GM12878 (cell line): Measurements from ENCODE around the gene COX11. TPM values are rescaled to one million over a fixed set of nuclear protein-coding genes. Genes with fewer than 3 reads are reported as not detected.

Experiments
- ATAC-seq: fragments of 200-7000 bp; cut with Tn5 transposase; 3 replicates; pipeline ENCODE4 v1.9.1; 2020; ENCODE audit warnings: mild to moderate bottlenecking, moderate library complexity
- BruUV-seq: library from RNA; stranded (reverse); fragments of 400-500 nt; replicated peaks from 2 replicates; lab custom pipeline; 2021; lab: Mats Ljungman, UMichigan
- CTCF ChIA-PET: fragments of 300-600 bp; sonication (Branson Sonifier 250); formaldehyde crosslinking; extraction: SDS; loops from one replicate; lab custom pipeline; 2021; ENCODE audit warnings: inconsistent platforms; lab: Yijun Ruan, JAX
- POLR2A ChIA-PET: fragments of 350-600 bp; formaldehyde crosslinking; extraction: SDS; loops from one replicate; lab custom pipeline; 2021; ENCODE audit warnings: inconsistent platforms; lab: Charles Lee
- RAD21 ChIA-PET: fragments of 300-600 bp; sonication (Branson Sonifier 250); formaldehyde crosslinking; loops from one replicate; lab custom pipeline; 2023; ENCODE audit warnings: antibody characterized with exemption; ENCODE audit not compliant: unreplicated experiment; lab: Charles Lee
- SMC1A ChIA-PET: fragments of 300-600 bp; sonication (Branson Sonifier 250); formaldehyde crosslinking; loops from one replicate; lab custom pipeline; 2023; ENCODE audit not compliant: unreplicated experiment, uncharacterized antibody; lab: Charles Lee
- DNase-seq: peaks from one replicate; pipeline ENCODE4 v3.0.0-alpha.2; 2011; ENCODE audit warnings: low read depth, low spot score
- FAIRE-seq: peaks from 3 replicates; lab custom pipeline; 2011; peaks lifted over from hg19 to GRCh38; lab: Jason Lieb, UNC
- H2AFZ ChIP-seq: 2 replicates; pipeline ENCODE4 v1.6.0; 2011; ENCODE audit warnings: low read depth, low read length, control low read depth; ENCODE audit not compliant: control insufficient read depth
- H3K27ac ChIP-seq: 2 replicates; pipeline ENCODE4 v1.5.1; 2011; ENCODE audit warnings: control low read depth; ENCODE audit not compliant: control insufficient read depth, insufficient read depth
- H3K27me3 ChIP-seq, 2 experiments: replicated peaks in 1 of 2; 2 replicates each; pipeline versions ENCODE4 v1.6.0 to v1.6.1; 2011; ENCODE audit warnings: low read length in 1 of 2; ENCODE audit not compliant: control insufficient read depth in 2 of 2, insufficient read depth in 2 of 2
- H3K36me3 ChIP-seq, 2 experiments: 2 replicates each; pipeline ENCODE4 v1.5.1; 2011; ENCODE audit warnings: low read length in 1 of 2; ENCODE audit not compliant: control insufficient read depth in 2 of 2, insufficient read depth in 2 of 2
- H3K4me1 ChIP-seq: 2 replicates; pipeline ENCODE4 v1.6.1; 2011; ENCODE audit warnings: mild to moderate bottlenecking, low read length, moderate library complexity, mixed read lengths; ENCODE audit not compliant: control insufficient read depth, insufficient read depth
- H3K4me2 ChIP-seq: 2 replicates; pipeline ENCODE4 v1.6.0; 2011; ENCODE audit warnings: control low read depth; ENCODE audit not compliant: control insufficient read depth, insufficient read depth
- H3K4me3 ChIP-seq: fragments of 200-600 bp; sonication (generic); 2 replicates; pipeline ENCODE4 v1.5.1; 2016
- H3K79me2 ChIP-seq: 2 replicates; pipeline ENCODE4 v1.6.0; 2011; ENCODE audit warnings: low read length; ENCODE audit not compliant: control insufficient read depth, insufficient read depth
- H3K9ac ChIP-seq: 2 replicates; pipeline ENCODE4 v1.8.0; 2011; ENCODE audit warnings: low read length, control low read depth, mixed read lengths; ENCODE audit not compliant: control insufficient read depth, insufficient read depth
- H3K9me3 ChIP-seq: replicated peaks from 3 replicates; pipeline ENCODE4 v1.5.1; 2011; ENCODE audit warnings: mild to moderate bottlenecking, low read length; ENCODE audit not compliant: control insufficient read depth, insufficient read depth
- H4K20me1 ChIP-seq: 2 replicates; pipeline ENCODE4 v1.6.0; 2011; ENCODE audit not compliant: control insufficient read depth, insufficient read depth
- BRCA1 ChIP-seq: IDR thresholded peaks from 2 replicates; pipeline ENCODE4 v1.6.1; 2011; ENCODE audit warnings: low read depth, low read length, improper control_type of control experiment
- CHD2 ChIP-seq: IDR thresholded peaks from 2 replicates; pipeline ENCODE4 v1.6.1; 2011; ENCODE audit warnings: low read depth, low read length, improper control_type of control experiment, borderline replicate concordance
- EP300 ChIP-seq, 2 experiments: fragments of 150-350 bp in 1 of 2; IDR thresholded peaks; 2 replicates each; pipeline ENCODE4 v1.6.1; 2011 to 2012; ENCODE audit warnings: low read depth in 2 of 2, low read length in 2 of 2, borderline replicate concordance in 1 of 2, improper control_type of control experiment in 1 of 2, inconsistent platforms in 1 of 2; ENCODE audit not compliant: control insufficient read depth in 1 of 2
- MEF2B ChIP-seq: fragments of 450-650 bp; IDR thresholded peaks from 2 replicates; pipeline ENCODE4 v1.6.1; 2018; ENCODE audit warnings: mild to moderate bottlenecking, moderate library complexity; ENCODE audit not compliant: partially characterized antibody, poor library complexity, severe bottlenecking
- PBX3 ChIP-seq: IDR thresholded peaks from 2 replicates; pipeline ENCODE4 v1.6.1; 2011; ENCODE audit warnings: mild to moderate bottlenecking, low read depth, low read length, moderate library complexity; ENCODE audit not compliant: insufficient replicate concordance
- RAD21 ChIP-seq: IDR thresholded peaks from 2 replicates; pipeline ENCODE4 v1.6.1; 2011; ENCODE audit warnings: mild to moderate bottlenecking, low read depth, low read length, moderate library complexity; ENCODE audit not compliant: insufficient read depth
- SKIL ChIP-seq: fragments of 450-650 bp; IDR thresholded peaks from 2 replicates; pipeline ENCODE4 v1.6.1; 2017; ENCODE audit warnings: mild to moderate bottlenecking, low read depth, inconsistent platforms; ENCODE audit not compliant: poor library complexity, severe bottlenecking
- ZNF217 ChIP-seq: fragments of 450-650 bp; IDR thresholded peaks from 2 replicates; pipeline ENCODE4 v1.6.1; 2017; ENCODE audit warnings: antibody characterized with exemption, mild to moderate bottlenecking
- ZNF384 ChIP-seq: IDR thresholded peaks from 2 replicates; pipeline ENCODE4 v1.6.1; 2012; ENCODE audit warnings: low read depth, mild to moderate bottlenecking, low read length, improper control_type of control experiment, borderline replicate concordance
- WGBS: methylation state at CpG from one replicate; pipeline ENCODE4 v1.1.6; 2016; ENCODE audit warnings: low lambda C conversion rate; ENCODE audit not compliant: insufficient replicate concordance, insufficient coverage; ENCODE audit errors: missing lambda C conversion rate; 5-methylcytosine and 5-hydroxymethylcytosine counted together
- in situ Hi-C: fragments of 300-500 bp; cut with MboI; formaldehyde crosslinking; loops from 9 replicates; pipeline ENCODE4 v1.14.3; 2018; ENCODE audit warnings: mixed read lengths
- intact Hi-C: fragments of 100-400 bp; cut with micrococcal nuclease; formaldehyde crosslinking; loops from one replicate; pipeline ENCODE4 v1.14.2; 2022; ENCODE audit not compliant: unreplicated experiment
- polyA plus RNA-seq, 11 experiments: library from polyadenylated mRNA; depleted of rRNA in 4 of 11; unstranded in 6 of 11; stranded (reverse) in 5 of 11; fragments of >200 nt; fragmentation: Nextera tagmentation in 4 of 11; fragmentation: Illumina TruSeq in 1 of 11; extraction: Ambion mirVana in 4 of 11; extraction: Trizol in 1 of 11; gene quantifications; 1 replicate in 1 of 11; 2 replicates in 10 of 11; pipeline versions ENCODE4 v1.2.1 to v1.2.3, GENCODE V29; 2011 to 2016; ENCODE audit warnings: inconsistent platforms in 2 of 11, missing spikeins in 2 of 11, low read depth in 1 of 11
- total RNA-seq, 4 experiments: library from RNA; depleted of rRNA in 3 of 4; stranded (reverse); fragments of >200 nt in 3 of 4; fragmentation: Illumina TruSeq in 1 of 4; extraction: Trizol in 1 of 4; gene quantifications; 2 replicates each; pipeline versions ENCODE4 v1.2.1 to v1.2.3, GENCODE V29; 2013 to 2021
- TF ChIP-seq, protein P1 (sequence below): fragments of 450-650 bp; IDR thresholded peaks from 2 replicates; pipeline ENCODE4 v1.6.1; 2014; ENCODE audit warnings: mild to moderate bottlenecking
- TF ChIP-seq, protein P2 (sequence below): fragments of 450-650 bp; IDR thresholded peaks from 2 replicates; pipeline ENCODE4 v1.6.1; 2017; ENCODE audit warnings: antibody characterized with exemption, mild to moderate bottlenecking, moderate library complexity

Gene COX11
- total and polyA plus RNA-seq, 10 of the 15 experiments (the other 5 are each of a cell fraction or from before 2014, with no cell fraction given): 13.8 to 69.4 (median 50.8) TPM

DNA sequence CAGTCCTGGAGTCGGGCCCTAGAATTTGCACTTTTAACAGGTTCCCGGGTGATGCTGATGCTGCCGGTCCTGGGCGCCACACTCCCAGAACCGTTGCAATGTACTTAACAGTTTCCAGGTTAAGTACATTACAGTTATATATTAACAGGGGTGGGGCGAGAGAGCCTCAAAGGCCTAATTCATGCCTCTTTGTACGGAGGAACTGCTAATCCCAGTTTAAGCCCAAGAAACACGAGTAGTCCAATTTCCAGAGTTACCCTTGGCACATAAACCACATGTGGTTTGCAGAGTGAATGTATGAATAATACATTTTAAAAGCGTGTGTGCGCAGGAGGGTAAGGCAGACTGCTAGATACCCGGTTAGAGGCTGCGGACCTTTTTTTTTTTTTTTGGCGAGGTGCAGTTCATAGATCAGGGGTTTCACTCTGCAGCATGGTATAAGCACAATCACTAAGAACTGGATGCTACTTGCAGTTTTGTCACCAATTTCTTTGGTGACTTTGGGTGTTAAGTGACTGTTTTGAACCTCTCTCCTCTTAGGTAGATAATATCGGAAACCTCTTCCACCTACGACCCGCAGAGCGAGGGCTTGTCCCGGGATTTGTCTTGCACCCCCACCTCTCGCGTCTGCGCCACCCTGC, 713 bp downstream of the COX11 start:
- ATAC-seq (peak; percentile 45), FAIRE-seq (no peak), DNase-seq (no peak)
- Histone ChIP-seq H4K20me1 (no peaks in the 10 kb centered on the region), H3K9ac (peak overlapping the region; percentile 92), H3K4me2 (peak overlapping the region; percentile 85), H2AFZ (peak overlapping the region; percentile 99), H3K27me3 (no peaks in the 10 kb centered on the region), H3K36me3 (no peaks in the 10 kb centered on the region), H3K79me2 (peaks cover 45% of the 10 kb centered on the region), H3K9me3 (no peaks in the 10 kb centered on the region), H3K4me1 (peaks cover 8% of the 10 kb centered on the region; the same call in 1 of the 2 replicates), H3K4me3 (peak overlapping the region; percentile 89), H3K27ac (peak overlapping the region; percentile 85)
- CTCF ChIA-PET: interaction anchor here (0.8 kb wide), 1 partner anchor 25 kb away, joined by 4 read pairs; no protein-coding TSS in a partner anchor
- POLR2A ChIA-PET: no interaction called here
- WGBS: 2% methylated on average over 18 of the region's 21 CpGs
- in situ Hi-C loops: no loop called here
- no TSS peak for BruUV-seq
- SMC1A ChIA-PET: interaction anchor here (0.7 kb wide), 1 partner anchor 547 kb away, joined by 3 read pairs; no protein-coding TSS in a partner anchor
- RAD21 ChIA-PET: no interaction called here
- intact Hi-C loops: loop anchor here (2.0 kb wide), 1 partner anchor 65 kb away; no protein-coding TSS in a partner anchor
- TF ChIP-seq EP300 (IDR thresholded peaks at IDR 0.05; ENCODE audit: borderline replicate concordance in 1 of 2, control insufficient read depth in 1 of 2, low read depth in 2 of 2, low read length in 2 of 2): no peak
- TF ChIP-seq, protein P1, sequence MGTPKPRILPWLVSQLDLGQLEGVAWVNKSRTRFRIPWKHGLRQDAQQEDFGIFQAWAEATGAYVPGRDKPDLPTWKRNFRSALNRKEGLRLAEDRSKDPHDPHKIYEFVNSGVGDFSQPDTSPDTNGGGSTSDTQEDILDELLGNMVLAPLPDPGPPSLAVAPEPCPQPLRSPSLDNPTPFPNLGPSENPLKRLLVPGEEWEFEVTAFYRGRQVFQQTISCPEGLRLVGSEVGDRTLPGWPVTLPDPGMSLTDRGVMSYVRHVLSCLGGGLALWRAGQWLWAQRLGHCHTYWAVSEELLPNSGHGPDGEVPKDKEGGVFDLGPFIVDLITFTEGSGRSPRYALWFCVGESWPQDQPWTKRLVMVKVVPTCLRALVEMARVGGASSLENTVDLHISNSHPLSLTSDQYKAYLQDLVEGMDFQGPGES: no peak
- peak; percentile 71 for TF ChIP-seq ZNF384
- no peak for TF ChIP-seq CHD2
- no peak for TF ChIP-seq MEF2B
- no peak for TF ChIP-seq BRCA1
- TF ChIP-seq PBX3: no peak
- TF ChIP-seq RAD21: no peak
- TF ChIP-seq, protein P2, sequence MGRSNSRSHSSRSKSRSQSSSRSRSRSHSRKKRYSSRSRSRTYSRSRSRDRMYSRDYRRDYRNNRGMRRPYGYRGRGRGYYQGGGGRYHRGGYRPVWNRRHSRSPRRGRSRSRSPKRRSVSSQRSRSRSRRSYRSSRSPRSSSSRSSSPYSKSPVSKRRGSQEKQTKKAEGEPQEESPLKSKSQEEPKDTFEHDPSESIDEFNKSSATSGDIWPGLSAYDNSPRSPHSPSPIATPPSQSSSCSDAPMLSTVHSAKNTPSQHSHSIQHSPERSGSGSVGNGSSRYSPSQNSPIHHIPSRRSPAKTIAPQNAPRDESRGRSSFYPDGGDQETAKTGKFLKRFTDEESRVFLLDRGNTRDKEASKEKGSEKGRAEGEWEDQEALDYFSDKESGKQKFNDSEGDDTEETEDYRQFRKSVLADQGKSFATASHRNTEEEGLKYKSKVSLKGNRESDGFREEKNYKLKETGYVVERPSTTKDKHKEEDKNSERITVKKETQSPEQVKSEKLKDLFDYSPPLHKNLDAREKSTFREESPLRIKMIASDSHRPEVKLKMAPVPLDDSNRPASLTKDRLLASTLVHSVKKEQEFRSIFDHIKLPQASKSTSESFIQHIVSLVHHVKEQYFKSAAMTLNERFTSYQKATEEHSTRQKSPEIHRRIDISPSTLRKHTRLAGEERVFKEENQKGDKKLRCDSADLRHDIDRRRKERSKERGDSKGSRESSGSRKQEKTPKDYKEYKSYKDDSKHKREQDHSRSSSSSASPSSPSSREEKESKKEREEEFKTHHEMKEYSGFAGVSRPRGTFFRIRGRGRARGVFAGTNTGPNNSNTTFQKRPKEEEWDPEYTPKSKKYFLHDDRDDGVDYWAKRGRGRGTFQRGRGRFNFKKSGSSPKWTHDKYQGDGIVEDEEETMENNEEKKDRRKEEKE: no peak
- 0 out of 2 replicates have a peak, but pooled peaks have one; percentile 18 for TF ChIP-seq ZNF217
- no peak for TF ChIP-seq SKIL
